GM21528 (cell line): ENCODE data around the gene ZMYND15.

Experiments
- ATAC-seq: cut with Tn5 transposase; IDR thresholded peaks from one replicate; pipeline ENCODE4 v1.9.1; 2021; ENCODE audit warnings: mild to moderate bottlenecking, moderate library complexity; ENCODE audit not compliant: unreplicated experiment, low FRiP score

Gene ZMYND15

DNA sequence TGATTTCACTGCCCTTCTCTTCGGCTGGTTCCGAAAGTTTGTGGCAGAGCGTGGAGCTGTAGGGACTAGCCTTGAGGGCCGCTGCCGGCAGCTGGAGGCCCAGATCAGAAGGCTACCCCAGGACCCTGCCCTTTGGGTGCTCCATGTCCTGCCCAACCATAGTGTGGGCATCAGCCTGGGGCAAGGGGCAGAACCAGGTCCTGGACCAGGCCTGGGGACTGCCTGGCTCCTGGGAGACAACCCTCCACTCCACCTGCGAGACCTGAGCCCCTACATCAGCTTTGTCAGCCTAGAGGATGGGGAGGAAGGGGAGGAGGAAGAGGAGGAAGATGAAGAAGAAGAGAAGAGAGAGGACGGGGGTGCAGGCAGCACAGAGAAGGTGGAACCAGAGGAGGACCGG lies 951 bp downstream of the ZMYND15 start:
- ATAC-seq = no peak

DNA sequence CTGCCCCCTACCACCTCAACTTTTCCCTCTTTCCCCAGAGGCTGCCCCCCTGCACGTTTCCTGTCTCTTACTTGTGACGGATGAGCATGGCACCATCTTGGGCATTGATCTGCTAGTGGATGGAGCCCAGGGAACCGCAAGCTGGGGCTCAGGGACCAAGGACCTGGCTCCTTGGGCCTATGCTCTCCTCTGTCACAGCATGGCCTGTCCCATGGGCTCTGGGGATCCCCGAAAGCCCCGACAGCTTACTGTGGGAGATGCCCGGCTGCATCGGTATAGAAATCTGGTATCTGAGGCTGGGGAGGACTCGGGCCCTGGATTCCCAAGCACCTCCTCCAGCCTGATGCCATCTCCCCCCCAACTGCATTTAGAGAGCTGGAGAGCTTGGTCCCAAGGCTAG lies 1.9 kb downstream of the ZMYND15 start:
- no peak for ATAC-seq

DNA sequence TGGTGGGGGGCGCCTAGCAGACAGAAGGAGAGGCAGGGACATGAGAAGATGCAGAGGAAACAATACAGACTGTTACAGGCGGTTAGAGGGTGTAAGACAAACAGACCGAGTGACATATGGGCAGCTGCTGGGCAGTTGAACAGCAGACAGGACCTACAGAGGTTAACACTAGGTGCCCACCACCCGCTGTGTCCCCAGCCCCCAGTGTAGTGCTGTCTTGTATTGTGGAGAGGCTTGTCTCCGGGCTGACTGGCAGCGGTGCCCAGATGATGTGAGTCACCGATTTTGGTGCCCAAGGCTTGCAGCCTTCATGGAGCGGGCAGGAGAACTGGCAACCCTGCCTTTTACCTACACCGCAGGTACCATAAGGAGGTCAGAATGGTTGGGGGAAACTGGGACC lies 2.5 kb downstream of the ZMYND15 start:
- ATAC-seq = no peak

DNA sequence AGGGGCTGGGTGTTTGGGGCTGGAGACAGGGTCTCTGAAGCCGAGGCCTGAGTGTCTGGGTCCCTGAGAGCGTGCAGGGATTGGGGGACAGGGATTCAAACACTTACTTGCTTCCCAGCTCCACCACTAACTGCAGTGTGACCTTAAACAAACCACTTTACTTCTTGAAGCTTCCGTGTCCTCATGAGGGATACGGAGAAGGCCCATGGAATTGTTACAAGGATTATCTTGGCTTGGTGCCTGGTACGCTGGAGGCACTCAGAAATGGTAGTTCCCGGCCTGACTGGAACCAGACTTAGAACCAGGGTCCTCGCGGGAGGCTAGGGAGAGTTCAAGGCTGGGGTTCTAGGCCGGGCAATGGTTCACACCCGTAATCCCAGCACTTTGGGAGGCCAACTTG lies 3.0 kb downstream of the ZMYND15 start:
- ATAC-seq = no peak

DNA sequence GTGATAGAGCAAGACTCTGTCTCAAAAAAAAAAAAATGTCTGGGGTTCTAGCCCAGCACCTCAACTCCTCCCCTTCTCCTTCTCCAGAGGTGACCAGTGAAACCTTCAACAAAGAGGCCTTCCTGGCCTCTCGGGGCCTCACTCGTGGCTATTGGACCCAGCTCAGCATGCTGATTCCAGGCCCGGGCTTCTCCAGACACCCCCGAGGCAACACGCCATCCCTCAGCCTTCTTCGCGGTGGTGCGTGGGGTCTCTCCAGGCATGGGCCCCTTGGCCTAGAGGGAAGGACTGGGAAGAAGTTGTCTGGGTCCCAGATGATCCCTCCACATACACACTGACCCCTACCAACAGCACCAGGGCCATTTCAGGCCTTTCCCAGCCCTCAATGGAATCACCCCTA lies 3.6 kb downstream of the ZMYND15 start:
- ATAC-seq = no peak

DNA sequence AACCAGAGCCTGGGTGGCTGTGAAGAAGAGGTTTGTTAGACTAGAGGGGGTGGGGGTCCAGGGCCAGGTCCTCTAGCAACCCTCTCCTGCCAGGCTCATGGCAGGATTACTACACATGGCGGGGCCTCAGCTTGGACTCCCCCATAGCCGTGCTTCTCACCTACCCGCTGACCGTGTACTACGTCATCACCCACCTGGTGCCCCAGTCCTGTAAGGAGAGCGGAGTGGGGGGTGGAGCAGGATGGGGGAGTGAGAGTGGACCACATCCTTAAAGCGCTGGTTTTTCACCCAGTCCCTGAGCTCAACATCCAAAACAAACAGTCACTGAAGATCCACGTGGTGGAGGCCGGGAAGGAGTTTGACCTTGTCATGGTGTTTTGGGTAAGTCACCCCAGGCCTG lies 4.3 kb downstream of the ZMYND15 start:
- no peak for ATAC-seq

DNA sequence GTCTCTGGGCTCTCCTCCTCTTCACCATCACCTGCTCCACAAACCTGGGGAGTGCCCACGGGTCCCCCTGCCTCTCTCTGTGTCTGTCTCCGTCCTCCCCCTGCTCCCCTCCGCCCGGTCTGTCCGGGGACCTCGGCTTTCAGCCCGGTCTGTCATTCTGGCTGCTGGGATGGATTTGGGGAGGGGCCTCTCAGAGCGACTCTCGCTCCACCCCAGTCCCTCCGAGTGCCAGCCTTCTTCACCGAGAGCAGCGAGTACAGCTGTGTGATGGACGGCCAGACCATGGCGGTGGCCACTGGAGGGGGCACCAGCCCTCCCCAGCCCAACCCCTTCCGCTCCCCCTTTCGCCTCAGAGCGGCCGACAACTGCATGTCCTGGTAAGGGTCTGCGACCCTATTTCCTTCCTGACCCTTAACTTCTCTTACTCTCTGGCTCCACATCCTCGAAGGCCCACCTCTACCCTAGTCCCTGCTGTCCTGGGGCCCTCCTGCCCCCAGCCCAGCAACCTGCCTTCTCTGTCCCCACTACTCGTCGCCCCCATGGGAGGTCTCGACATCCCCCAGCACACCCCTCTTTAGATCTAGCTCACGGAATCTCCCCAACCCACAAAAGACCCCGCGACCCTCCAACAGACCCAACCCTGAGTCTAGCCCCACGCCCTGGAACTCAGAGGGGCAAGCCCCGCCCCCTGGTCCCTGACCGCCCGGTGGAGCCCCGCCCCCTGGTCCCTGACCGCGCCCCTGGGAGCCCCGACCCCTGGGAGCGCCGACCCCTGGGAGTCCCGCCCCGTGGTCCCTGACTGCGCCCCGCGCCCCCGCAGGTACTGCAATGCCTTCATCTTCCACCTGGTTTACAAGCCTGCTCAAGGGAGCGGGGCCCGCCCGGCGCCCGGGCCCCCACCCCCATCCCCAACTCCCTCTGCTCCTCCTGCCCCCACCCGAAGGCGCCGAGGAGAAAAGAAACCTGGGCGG lies 5.7 kb downstream of the ZMYND15 start:
- ATAC-seq = no peak

DNA sequence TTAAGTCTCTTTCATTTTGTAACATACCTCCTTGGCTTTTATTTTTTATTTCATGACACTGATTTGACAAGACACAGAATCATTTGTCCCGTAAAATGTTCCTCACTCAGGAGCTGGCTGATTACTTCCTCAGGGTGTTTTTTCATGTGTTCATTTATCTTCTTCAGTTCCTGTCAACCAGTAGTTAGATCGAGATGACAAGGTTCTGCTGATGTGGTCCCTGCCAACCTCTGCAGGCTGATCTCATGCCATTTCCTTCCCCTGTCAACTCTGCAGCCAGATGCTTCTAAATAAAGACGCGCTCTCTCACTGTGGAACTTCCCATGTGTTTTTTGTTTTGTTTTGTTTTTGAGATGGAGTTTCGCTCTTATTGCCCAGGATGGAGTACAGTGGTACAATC lies 8.2 kb downstream of the ZMYND15 start:
- no peak for ATAC-seq

DNA sequence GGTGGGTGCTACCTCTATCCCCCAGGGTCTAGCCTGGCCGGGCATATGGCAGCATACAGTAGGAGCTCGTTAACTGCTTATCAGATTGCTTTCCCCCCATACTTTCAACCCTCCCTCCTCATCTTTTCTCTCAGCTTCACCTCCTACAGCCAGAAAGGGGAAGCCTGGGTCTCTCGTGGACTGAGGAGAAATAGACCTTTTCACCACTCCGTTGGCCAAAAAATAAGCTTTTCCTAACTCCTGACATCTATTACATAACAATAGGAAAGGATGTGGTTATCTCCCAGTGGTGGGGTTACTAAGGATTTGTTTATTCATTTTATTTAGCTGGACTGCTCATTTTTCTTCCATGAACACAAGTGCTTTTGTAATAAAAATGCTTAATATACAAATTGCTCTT lies 9.1 kb downstream of the ZMYND15 start:
- no peak for ATAC-seq

DNA sequence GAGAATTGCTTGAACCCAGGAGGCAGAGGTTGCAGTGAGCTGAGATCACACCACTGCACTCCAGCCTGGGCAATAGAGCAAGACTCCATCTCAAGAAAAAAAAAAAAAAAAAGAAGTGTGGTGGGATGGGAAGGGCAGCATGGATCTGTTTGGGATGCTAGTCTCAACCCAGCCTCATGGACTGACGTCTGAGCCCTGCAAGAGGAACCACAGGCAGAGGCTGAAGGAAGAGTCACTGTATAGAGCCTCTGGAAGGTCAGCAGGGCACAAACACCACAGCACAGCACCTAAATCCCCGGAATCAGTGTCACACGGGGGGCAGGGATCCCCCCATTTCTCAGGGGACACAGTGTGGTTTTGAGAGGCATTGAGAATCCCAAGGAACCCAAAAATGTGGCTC lies 11.0 kb downstream of the ZMYND15 start:
- ATAC-seq = no peak

DNA sequence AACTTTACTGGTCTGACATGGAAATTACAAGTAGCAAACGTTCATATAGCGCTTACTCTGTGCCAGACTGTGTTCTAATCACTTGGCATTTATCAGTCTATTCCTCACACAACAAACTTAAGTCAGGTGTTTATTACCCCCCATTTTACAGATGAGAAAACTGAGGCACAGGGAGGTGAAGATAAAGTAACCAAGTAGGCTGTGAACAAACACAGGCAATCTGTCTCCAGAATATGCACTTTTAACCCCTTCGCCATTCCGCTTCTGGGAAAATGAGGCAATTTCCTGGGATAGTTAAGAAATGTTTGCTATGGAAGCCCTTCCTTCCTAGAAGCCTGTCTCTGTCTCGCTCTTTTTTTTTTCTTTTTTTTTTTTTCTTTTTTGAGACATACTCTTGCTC lies 12.3 kb downstream of the ZMYND15 start:
- ATAC-seq = no peak

DNA sequence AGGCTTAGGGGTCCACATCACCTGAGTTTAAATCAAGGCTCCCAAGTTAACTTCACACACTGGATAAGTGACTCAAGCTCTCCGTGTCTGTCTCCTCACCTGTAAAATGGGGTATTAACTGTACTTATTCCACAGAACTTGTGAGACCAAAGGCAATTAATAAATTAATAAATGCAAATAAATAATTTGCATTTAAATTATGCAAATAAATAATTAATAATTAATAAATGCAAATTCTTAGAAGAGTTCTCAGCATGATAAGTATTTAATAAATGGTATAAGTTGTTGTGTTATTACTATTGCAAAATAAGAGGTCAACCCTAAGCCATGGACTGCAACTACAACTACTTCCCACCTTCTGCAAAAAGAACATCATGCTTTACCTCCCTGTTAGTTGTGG lies 13.8 kb downstream of the ZMYND15 start:
- ATAC-seq = no peak

DNA sequence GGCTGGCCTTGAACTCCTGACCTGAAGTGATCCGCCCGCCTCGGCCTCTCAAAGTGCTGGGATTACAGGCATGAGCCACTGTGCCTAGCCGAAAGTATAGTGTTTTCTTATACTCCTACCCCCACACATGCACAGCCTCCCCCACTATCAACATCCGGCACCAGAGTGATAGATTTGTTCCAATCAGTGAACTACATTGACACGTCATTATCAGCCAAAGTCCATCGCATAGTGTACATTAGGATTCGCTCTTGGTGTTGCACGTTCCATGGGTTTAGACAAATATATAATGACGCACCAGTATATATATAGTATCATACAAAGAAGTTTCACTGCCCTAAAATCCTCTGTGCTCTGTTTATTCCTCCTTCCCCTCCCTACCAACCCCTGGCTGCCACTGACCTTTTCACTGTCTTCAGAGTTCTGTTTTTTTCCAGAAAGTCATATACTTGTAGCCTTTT lies 20.2 kb downstream of the ZMYND15 start:
- ATAC-seq = no peak

DNA sequence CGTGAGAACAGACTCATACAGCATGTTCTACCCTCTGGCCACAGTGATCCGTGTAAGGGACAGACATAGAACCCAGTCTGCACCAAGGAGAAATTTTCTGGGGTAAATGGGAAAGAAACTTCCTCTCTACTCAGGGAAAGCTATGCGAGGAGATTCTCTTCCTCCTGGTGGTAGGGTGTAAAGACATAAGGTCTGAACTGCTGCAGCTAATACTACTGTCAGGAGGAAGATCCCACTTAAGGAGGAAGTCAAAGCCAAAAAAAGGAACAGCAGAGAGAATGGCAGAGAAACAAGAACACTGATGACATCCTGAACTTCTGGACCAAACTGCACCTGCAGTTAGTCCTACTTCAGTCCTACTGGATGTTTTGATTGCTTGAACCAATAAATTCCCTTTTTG lies 25.0 kb downstream of the ZMYND15 start:
- no peak for ATAC-seq

DNA sequence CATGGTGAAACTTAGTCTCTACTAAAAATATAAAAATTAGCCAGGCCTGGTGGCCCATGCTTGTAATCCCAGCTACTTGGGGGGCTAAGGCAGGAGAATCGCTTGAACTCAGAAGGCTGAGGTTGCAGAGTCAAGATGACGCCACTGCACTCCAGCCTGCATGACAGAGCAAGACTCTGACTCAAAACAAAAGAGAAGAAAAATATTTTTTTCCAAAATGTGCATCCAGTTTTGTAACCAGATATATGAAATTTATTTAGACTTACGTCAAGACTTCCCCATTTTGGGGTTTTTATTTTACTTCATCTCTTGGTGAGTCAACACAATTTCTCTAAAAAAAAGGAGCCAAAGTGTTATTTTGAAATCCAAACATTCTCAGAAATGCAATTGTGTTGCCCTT lies 26.6 kb downstream of the ZMYND15 start:
- no peak for ATAC-seq

DNA sequence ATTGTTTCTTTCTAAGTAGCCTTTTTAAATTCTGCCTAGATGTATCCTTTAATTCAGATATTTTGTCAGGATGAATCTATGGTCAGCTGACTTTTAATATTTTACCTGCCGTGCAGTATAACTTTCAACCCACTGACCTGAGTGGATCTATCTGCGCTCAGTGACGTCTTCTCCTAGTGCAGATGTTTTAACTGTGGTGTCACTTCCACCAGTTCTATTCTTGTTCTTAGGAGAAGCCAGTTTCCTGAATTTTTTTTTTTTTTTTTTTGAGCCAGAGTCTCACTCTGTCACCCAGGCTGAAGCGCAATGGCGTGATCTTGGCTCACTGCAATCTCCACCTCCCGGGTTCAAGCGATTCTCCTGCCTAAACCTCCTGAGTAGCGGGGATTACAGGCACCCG lies 27.1 kb downstream of the ZMYND15 start:
- ATAC-seq = no peak

DNA sequence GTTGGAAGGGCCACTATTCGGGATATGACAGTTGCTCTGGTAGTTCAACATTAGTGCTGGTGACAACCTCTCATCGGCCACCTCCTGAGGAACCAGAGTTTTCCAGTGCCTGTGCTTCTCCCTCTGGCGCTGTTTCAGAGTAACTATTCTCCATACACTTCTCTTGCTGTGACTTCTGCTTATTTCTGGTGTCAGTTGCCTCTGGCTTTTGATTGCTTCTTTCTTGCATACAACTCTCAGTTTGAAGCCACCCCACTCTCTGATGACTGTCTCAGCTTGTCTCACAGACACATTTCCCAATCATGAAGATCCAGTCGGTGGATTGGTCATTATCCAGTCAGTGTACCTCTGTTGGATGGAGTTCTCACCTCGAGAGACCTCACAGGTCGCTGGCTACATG lies 28.7 kb downstream of the ZMYND15 start:
- no peak for ATAC-seq

DNA sequence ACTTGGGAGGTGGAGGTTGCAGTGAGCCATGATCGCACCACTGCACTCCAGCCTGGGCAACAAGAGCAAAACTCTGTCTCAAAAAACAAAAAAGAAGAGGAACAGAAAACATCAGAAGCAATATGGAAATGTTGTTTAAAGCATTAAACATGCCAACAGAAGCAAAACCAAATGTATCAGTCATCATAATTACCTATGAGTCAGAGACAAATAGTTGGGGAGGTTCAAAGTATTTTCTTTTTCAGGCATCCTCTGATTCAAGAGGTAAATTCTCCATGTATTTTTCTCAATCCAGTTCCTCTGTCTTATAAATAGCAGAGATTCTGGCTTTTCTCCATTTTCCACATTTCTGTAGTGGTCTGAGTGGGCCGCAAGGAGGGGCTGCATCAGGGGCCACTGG lies 30.0 kb downstream of the ZMYND15 start:
- ATAC-seq = no peak

DNA sequence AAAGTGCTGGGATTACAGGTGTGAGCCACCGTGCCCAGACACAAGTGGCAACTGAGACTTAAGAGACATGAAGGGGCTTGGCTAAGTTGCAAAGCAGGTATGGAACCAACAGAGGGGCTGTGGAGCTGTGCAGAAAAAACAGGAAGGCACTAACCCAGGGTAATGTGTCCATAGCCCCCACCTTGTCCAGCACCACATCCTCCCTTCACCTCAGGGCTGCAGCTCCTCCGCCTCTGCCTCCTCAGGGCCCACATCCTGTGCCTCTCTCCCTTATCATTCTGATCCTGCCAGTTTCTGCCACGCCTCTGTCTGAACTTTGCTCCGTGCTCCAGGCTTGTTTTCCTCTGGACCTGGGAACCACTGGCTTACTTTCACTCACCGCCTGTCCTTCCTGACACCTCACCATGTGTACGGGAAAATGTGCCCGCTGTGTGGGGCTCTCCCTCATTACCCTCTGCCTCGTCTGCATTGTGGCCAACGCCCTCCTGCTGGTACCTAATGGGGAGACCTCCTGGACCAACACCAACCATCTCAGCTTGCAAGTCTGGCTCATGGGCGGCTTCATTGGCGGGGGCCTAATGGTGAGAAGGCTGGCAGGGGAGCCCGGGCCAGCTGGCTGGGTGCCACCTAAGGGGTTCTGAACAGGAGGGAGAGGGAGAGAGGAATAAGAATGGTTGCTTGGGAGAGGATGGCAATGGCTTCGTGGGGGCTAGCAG lies 32.0 kb downstream of the ZMYND15 start, which contains the start of gene TM4SF5:
Gene TM4SF5 (plus strand): TSS at position 368 of the 716 bp plus-strand sequence. CDS start 37 bp downstream, at position 405.
- ATAC-seq = no peak

DNA sequence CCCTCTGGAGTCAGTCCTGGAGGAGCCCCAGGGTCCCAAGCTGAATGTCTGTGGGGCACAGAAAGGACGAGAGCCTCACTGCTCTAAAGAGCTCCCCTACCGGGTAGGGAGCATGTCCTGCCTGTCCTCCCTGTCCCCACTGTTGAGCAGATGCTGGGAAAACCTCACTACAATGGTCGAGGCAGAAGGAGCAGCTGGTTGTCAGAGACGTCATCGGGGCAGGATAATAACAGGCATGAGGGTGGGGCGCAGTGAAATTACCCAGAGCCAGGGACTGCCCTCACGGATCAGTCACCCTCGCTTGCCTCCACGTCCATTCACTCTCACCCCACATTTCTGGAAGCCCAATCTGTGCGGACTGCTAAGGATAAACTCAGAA lies 32.6 kb downstream of the ZMYND15 start:
- no peak for ATAC-seq

DNA sequence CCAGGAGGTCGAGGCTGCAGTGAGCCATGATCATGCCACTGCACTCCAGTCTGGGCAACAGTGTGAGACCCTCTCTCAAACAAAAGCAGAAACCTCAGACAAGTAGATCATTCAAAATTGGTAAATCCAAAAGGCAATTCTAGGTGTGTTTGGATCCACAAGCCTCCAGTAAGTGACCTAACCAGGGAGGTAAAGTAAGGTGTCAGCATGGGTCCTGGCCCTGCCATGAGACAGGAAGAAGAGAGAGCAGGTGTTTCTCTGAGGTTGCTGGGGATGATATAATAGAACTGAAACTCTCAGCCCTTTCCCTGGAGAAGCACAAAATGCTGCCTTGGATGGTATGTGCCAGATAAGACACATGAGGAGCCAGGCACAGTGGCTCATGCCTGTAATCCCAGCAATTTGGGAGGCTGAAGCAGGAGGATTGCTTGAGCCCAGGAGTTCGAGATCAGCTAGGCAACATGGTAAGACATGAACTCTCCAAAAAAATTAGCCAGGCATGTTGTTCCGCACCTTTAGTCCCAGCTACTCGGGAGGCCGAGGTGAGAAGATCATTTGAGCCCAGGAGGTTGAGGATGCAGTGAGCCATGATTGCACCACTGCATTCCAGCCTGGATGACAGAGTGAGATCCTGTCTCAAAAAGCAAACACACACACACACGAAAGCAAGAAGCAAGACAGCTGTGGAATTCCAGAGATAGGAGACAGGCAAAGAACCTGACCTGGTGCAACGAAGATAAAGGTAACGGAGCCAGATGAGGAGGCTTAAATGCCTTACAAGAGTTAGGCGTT lies 38.5 kb downstream of the ZMYND15 start:
- no peak for ATAC-seq
